SK-N-SH (cell line): ENCODE measurements around the gene CCN5. TPM values are rescaled to one million over a fixed set of nuclear protein-coding genes. Genes with fewer than 3 reads are reported as not detected.
A peak's percentile ranks its signal among the peaks of the same experiment; 100 is the strongest.

ENCODE experiments used
- CTCF ChIA-PET: fragments of 300-600, 350-600 bp; formaldehyde crosslinking; extraction: SDS; loops from one replicate; lab custom pipeline; 2021; lab: Yijun Ruan, JAX
- POLR2A ChIA-PET: fragments of 350-600 bp; sonication (Branson Sonifier 250); formaldehyde crosslinking; extraction: SDS; loops from one replicate; lab custom pipeline; 2020; ENCODE audit warnings: antibody characterized with exemption, inconsistent platforms; lab: Yijun Ruan, JAX
- DNase-seq: peaks from one replicate; pipeline ENCODE4 v3.0.0; 2012
- H2AFZ ChIP-seq: fragments of 200-600 bp; sonication (generic); 2 replicates; pipeline ENCODE4 v1.8.1; 2016; ENCODE audit warnings: antibody characterized with exemption, mild to moderate bottlenecking, low read depth
- H3F3A ChIP-seq: fragments of 200-600 bp; sonication (generic); replicated peaks from 2 replicates; pipeline ENCODE3; 2016; ENCODE audit warnings: antibody characterized with exemption, mild to moderate bottlenecking; ENCODE audit not compliant: insufficient read depth
- H3K27ac ChIP-seq, 2 experiments: fragments of 200-500 bp in 1 of 2; fragments of 200-600 bp in 1 of 2; sonication (Bioruptor generic) in 1 of 2; sonication (generic), shearing (Covaris generic) in 1 of 2; 2 replicates each; pipeline versions ENCODE4 v1.5.1 to v1.6.1; 2014 to 2016; ENCODE audit warnings: low read depth in 2 of 2, inconsistent platforms in 1 of 2, low read length in 1 of 2, mild to moderate bottlenecking in 1 of 2, mixed read lengths in 1 of 2
- H3K27me3 ChIP-seq: fragments of 200-600 bp; sonication (generic), shearing (Covaris generic); 2 replicates; pipeline ENCODE4 v1.6.1; 2016; ENCODE audit warnings: mixed run types; ENCODE audit not compliant: insufficient read depth
- H3K36me3 ChIP-seq, 2 experiments: fragments of 200-500 bp in 1 of 2; fragments of 200-600 bp in 1 of 2; sonication (Bioruptor generic) in 1 of 2; sonication (generic) in 1 of 2; replicated peaks in 1 of 2; 2 replicates each; pipeline versions ENCODE3 to v1.5.1; 2014 to 2016; ENCODE audit warnings: low read length in 1 of 2, mild to moderate bottlenecking in 1 of 2; ENCODE audit not compliant: insufficient read depth in 2 of 2, control insufficient read depth in 1 of 2
- H3K4me1 ChIP-seq, 2 experiments: fragments of 200-500 bp in 1 of 2; fragments of 200-600 bp in 1 of 2; sonication (Bioruptor generic) in 1 of 2; sonication (generic), shearing (Covaris generic) in 1 of 2; 2 replicates each; pipeline versions ENCODE4 v1.5.1 to v1.6.1; 2014 to 2016; ENCODE audit warnings: low read depth in 1 of 2, low read length in 1 of 2, mixed run types in 1 of 2; ENCODE audit not compliant: insufficient read depth in 2 of 2, control insufficient read depth in 1 of 2
- H3K4me2 ChIP-seq: fragments of 200-600 bp; sonication (generic), shearing (Covaris generic); 2 replicates; pipeline ENCODE4 v1.6.1; 2017; ENCODE audit warnings: mixed run types
- H3K4me3 ChIP-seq, 2 experiments: fragments of 200-500 bp in 1 of 2; fragments of 200-600 bp in 1 of 2; sonication (Bioruptor generic) in 1 of 2; sonication (generic), shearing (Covaris generic) in 1 of 2; 2 replicates each; pipeline versions ENCODE4 v1.5.1 to v1.8.1; 2014 to 2016; ENCODE audit warnings: low read depth in 2 of 2, inconsistent platforms in 1 of 2, low read length in 1 of 2, mild to moderate bottlenecking in 1 of 2, mixed read lengths in 1 of 2, moderate library complexity in 1 of 2
- H3K79me2 ChIP-seq: fragments of 200-600 bp; sonication (generic); 2 replicates; pipeline ENCODE4 v1.8.1; 2017; ENCODE audit warnings: mild to moderate bottlenecking; ENCODE audit not compliant: insufficient read depth
- H3K9ac ChIP-seq: fragments of 200-600 bp; sonication (generic); 2 replicates; pipeline ENCODE4 v1.6.1; 2017; ENCODE audit warnings: mixed run types
- H3K9me2 ChIP-seq: fragments of 200-600 bp; sonication (generic); 2 replicates; pipeline ENCODE4 v1.6.1; 2017; ENCODE audit warnings: mixed run types
- H3K9me3 ChIP-seq: fragments of 200-600 bp; sonication (generic); 2 replicates; pipeline ENCODE4 v1.6.1; 2017; ENCODE audit warnings: mixed run types, mild to moderate bottlenecking, moderate library complexity
- H4K20me1 ChIP-seq: fragments of 200-600 bp; sonication (generic); 2 replicates; pipeline ENCODE4 v1.6.1; 2017; ENCODE audit warnings: mild to moderate bottlenecking, mixed run types; ENCODE audit not compliant: insufficient read depth
- CTCF ChIP-seq: fragments of 200-600 bp; sonication (generic); IDR thresholded peaks from 2 replicates; pipeline ENCODE4 v1.6.1; 2017; ENCODE audit warnings: antibody characterized with exemption, mild to moderate bottlenecking, moderate library complexity
- ELF1 ChIP-seq: IDR thresholded peaks from 2 replicates; pipeline ENCODE4 v1.4.0; 2012
- EP300 ChIP-seq, 2 experiments: IDR thresholded peaks; 2 replicates each; pipeline versions ENCODE4 v1.4.0 to v1.6.1; 2012; ENCODE audit warnings: borderline replicate concordance in 1 of 2, low read depth in 1 of 2, low read length in 1 of 2
- EZH2phosphoT487 ChIP-seq: fragments of 200-600 bp; sonication (generic); IDR thresholded peaks from 2 replicates; pipeline ENCODE4 v1.6.1; 2017; ENCODE audit warnings: low read depth, mixed run types, mild to moderate bottlenecking, antibody characterized with exemption, moderate library complexity, borderline replicate concordance
- FOSL2 ChIP-seq: IDR thresholded peaks from 2 replicates; pipeline ENCODE4 v1.4.0; 2012; ENCODE audit warnings: low read depth, mild to moderate bottlenecking, moderate library complexity, borderline replicate concordance
- GABPA ChIP-seq: IDR thresholded peaks from 2 replicates; pipeline ENCODE4 v1.4.0; 2012; ENCODE audit warnings: low read depth, mild to moderate bottlenecking
- GATA2 ChIP-seq: sonication (generic); formaldehyde crosslinking; IDR thresholded peaks from 2 replicates; pipeline ENCODE4 v1.5.0; 2020; ENCODE audit warnings: mild to moderate bottlenecking, missing genetic modification reagents
- MEF2A ChIP-seq: IDR thresholded peaks from 2 replicates; pipeline ENCODE4 v1.4.0; 2012; ENCODE audit warnings: low read depth, borderline replicate concordance
- MXI1 ChIP-seq: IDR thresholded peaks from 2 replicates; pipeline ENCODE4 v1.6.1; 2012; ENCODE audit warnings: mild to moderate bottlenecking, low read depth, low read length, improper control_type of control experiment
- NFIC ChIP-seq: IDR thresholded peaks from 2 replicates; pipeline ENCODE4 v1.4.0; 2012; ENCODE audit warnings: borderline replicate concordance
- NRF1 ChIP-seq: IDR thresholded peaks from 2 replicates; pipeline ENCODE4 v1.6.1; 2012; ENCODE audit warnings: low read depth, mild to moderate bottlenecking, low read length
- POLR2AphosphoS5 ChIP-seq: IDR thresholded peaks from 2 replicates; pipeline ENCODE4 v1.6.1; 2012; ENCODE audit warnings: low read depth, low read length
- REST ChIP-seq: IDR thresholded peaks from 2 replicates; pipeline ENCODE4 v1.6.1; 2012; ENCODE audit warnings: mild to moderate bottlenecking, low read depth, low read length, moderate library complexity
- TAF1 ChIP-seq: IDR thresholded peaks from 2 replicates; pipeline ENCODE4 v1.6.1; 2012; ENCODE audit warnings: low read depth, mild to moderate bottlenecking, low read length, moderate library complexity, borderline replicate concordance
- TCF12 ChIP-seq: IDR thresholded peaks from 2 replicates; pipeline ENCODE4 v1.4.0; 2012
- WGBS: methylation state at CpG from one replicate; pipeline ENCODE4 v1.1.6; 2017; ENCODE audit warnings: low lambda C conversion rate; 5-methylcytosine and 5-hydroxymethylcytosine counted together
- polyA plus RNA-seq, 3 experiments: library from polyadenylated mRNA; depleted of rRNA; stranded (reverse); fragments of >200 nt; gene quantifications; 2 replicates each; pipeline ENCODE4 v1.2.3, GENCODE V29; 2012
- TF ChIP-seq, protein P1 (sequence below): fragments of 150-350 bp; IDR thresholded peaks from 2 replicates; pipeline ENCODE4 v1.6.1; 2016; ENCODE audit warnings: mild to moderate bottlenecking, low read depth, low read length
- TF ChIP-seq, protein P2 (sequence below): IDR thresholded peaks from 2 replicates; pipeline ENCODE4 v1.4.0; 2012; ENCODE audit warnings: low read depth
- TF ChIP-seq, protein P3 (sequence below): IDR thresholded peaks from 2 replicates; pipeline ENCODE4 v1.4.0; 2012; ENCODE audit warnings: low read depth, borderline replicate concordance

CCN5 gene
- polyA plus RNA-seq, 1 of the 3 experiments (the other 2 are of a cell fraction): 0.05 TPM

- no peak overlapping the region for H3K9ac ChIP-seq
- peaks cover 0 to 15% of the 10 kb centered on the region in 2 experiments; a peak in 1 of 4 replicates for H3K4me1 ChIP-seq
- H3K4me3 ChIP-seq: no peak overlapping the region
- H3K9me3 ChIP-seq: no peaks in the 10 kb centered on the region
- H3K27ac ChIP-seq: peak overlapping the region in 1 of 2 experiments; percentile 77; a peak in 2 of 4 replicates
- peak; percentile 67 for DNase-seq
- H3F3A ChIP-seq: no peaks in the 10 kb centered on the region
- H2AFZ ChIP-seq: peak overlapping the region; percentile 88; the same call in 1 of the 2 replicates
- no peaks in the 10 kb centered on the region for H3K9me2 ChIP-seq
- ChIA-PET CTCF (interaction anchor here (0.9 to 1.5 kb wide), 4 partner anchors 37 to 188 kb away, joined by 3 to 7 read pairs (median 4); no protein-coding TSS in a partner anchor), POLR2A (no interaction called here)
- peak; percentile 76 for TF ChIP-seq GATA2 (CRISPR knock-in tag)
- no peak for TF ChIP-seq TCF12
- TF ChIP-seq, protein P1, sequence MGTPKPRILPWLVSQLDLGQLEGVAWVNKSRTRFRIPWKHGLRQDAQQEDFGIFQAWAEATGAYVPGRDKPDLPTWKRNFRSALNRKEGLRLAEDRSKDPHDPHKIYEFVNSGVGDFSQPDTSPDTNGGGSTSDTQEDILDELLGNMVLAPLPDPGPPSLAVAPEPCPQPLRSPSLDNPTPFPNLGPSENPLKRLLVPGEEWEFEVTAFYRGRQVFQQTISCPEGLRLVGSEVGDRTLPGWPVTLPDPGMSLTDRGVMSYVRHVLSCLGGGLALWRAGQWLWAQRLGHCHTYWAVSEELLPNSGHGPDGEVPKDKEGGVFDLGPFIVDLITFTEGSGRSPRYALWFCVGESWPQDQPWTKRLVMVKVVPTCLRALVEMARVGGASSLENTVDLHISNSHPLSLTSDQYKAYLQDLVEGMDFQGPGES: no peak
- H4K20me1 ChIP-seq: no peaks in the 10 kb centered on the region
- 90% methylated on average over 12 of the region's 12 CpGs for WGBS
- H3K36me3 ChIP-seq: no peaks in the 10 kb centered on the region
- no peaks in the 10 kb centered on the region for H3K27me3 ChIP-seq
- H3K79me2 ChIP-seq: no peaks in the 10 kb centered on the region
- no peak overlapping the region for H3K4me2 ChIP-seq
Measured at GRCh38 chr20:44678990-44679611, 36.1 kb upstream of the CCN5 start.

DNA sequence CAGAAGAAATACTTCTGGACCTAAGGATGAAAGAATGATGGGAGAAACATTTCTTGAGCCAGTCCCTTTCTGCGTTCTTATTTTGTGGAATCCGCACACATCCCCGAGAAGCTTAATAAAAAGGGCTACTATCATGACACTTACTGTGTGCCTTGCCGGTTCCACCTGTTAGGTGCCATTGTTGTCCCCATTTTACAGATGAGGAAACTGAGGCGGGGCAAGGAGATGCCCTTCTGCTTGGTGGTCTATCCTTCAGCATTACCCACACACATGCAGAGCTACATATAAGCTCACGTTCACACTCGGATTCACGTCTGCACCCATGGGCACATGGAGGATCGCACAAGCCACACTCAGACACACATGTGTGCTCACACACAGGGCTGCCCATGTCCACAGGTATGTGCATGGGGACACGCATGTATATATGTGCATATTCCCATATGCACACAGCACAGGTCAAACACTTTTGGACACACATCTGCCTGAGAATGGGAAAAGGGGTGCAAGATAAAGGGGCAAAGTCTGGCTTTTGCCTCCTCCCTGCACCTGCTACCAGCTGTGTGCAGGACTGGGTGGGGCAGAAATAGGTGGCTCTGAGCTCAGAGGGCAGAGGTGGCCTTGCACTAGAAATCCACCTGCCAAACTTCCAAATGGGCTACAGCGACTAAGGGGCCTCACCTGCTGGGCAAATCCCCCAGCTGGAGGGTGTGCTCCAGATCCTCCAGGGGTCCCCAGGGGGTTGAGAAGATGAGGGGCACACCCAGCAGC, 33.2 kb upstream of the CCN5 start:
- 89% methylated on average over 9 of the region's 11 CpGs for WGBS
- no peaks in the 10 kb centered on the region for H3K9me2 ChIP-seq
- TF ChIP-seq GABPA (no peak), TAF1 (no peak), FOSL2 (no peak), EZH2phosphoT487 (no peak), POLR2AphosphoS5 (no peak), NFIC (no peak), MXI1 (no peak), ELF1 (no peak), CTCF (no peak), EP300 (IDR thresholded peaks at IDR 0.05; ENCODE audit: borderline replicate concordance in 1 of 2, low read depth in 1 of 2, low read length in 1 of 2) (no peak), REST (no peak), MEF2A (no peak), NRF1 (no peak)
- TF ChIP-seq, protein P2, sequence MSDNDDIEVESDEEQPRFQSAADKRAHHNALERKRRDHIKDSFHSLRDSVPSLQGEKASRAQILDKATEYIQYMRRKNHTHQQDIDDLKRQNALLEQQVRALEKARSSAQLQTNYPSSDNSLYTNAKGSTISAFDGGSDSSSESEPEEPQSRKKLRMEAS: no peak
- TF ChIP-seq, protein P3, sequence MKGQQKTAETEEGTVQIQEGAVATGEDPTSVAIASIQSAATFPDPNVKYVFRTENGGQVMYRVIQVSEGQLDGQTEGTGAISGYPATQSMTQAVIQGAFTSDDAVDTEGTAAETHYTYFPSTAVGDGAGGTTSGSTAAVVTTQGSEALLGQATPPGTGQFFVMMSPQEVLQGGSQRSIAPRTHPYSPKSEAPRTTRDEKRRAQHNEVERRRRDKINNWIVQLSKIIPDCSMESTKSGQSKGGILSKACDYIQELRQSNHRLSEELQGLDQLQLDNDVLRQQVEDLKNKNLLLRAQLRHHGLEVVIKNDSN: no peak

More for the DNA sequence above, 33.2 kb upstream of the CCN5 start:
- no peaks in the 10 kb centered on the region for H3K36me3 ChIP-seq
- H3K79me2 ChIP-seq: no peaks in the 10 kb centered on the region
- no peak overlapping the region for H3K9ac ChIP-seq
- H3K27ac ChIP-seq: no peak overlapping the region
- H3F3A ChIP-seq: no peaks in the 10 kb centered on the region
- ChIA-PET POLR2A (no interaction called here), CTCF (interaction anchor here (1.0 to 7.0 kb wide), 9 partner anchors 14 to 465 kb away, joined by 3 to 183 read pairs (median 55); no protein-coding TSS in a partner anchor)
- no peaks in the 10 kb centered on the region for H3K9me3 ChIP-seq
- H4K20me1 ChIP-seq: no peaks in the 10 kb centered on the region
- H3K4me2 ChIP-seq: no peak overlapping the region
- H3K4me1 ChIP-seq: peaks cover 0 to 15% of the 10 kb centered on the region in 2 experiments; a peak in 1 of 4 replicates
- DNase-seq: no peak
- no peak overlapping the region for H2AFZ ChIP-seq
- no peaks in the 10 kb centered on the region for H3K27me3 ChIP-seq
- H3K4me3 ChIP-seq: no peak overlapping the region
